ENCODE measurements around the gene OR2F2.

Gene OR2F2

GRCh38 chr7:143914938-143915652 is 19.9 kb upstream of the OR2F2 start:
- Histone ChIP-seq H3K27ac (ENCODE audit: low read depth, low read length) (no peak overlapping the region), H3K27me3 (ENCODE audit: insufficient read depth, low read length) (no peaks in the 10 kb centered on the region), H3K9me3 (ENCODE audit: insufficient read depth, low read depth, low read length) (no peaks in the 10 kb centered on the region), H3K4me1 (ENCODE audit: insufficient read depth, low read length) (no peaks in the 10 kb centered on the region), H3K9ac (ENCODE audit: low read depth, low read length) (no peak overlapping the region), H3K4me3 (ENCODE audit: low read length) (no peak overlapping the region), H3K36me3 (ENCODE audit: insufficient read depth, low read length) (no peaks in the 10 kb centered on the region)
- 87% methylated on average over 6 of the region's 7 CpGs for WGBS

- H3K9me3 ChIP-seq (ENCODE audit: insufficient read depth, low read depth, low read length) = no peaks in the 10 kb centered on the region
- H3K4me1 ChIP-seq (ENCODE audit: insufficient read depth, low read length) = no peaks in the 10 kb centered on the region
- H3K27me3 ChIP-seq (ENCODE audit: insufficient read depth, low read length) = no peaks in the 10 kb centered on the region
- 74% methylated on average over 1 of the region's 1 CpG for WGBS
- no peak overlapping the region for H3K27ac ChIP-seq (ENCODE audit: low read depth, low read length)
- H3K4me3 ChIP-seq (ENCODE audit: low read length) = no peak overlapping the region
- H3K36me3 ChIP-seq (ENCODE audit: insufficient read depth, low read length) = no peaks in the 10 kb centered on the region
- H3K9ac ChIP-seq (ENCODE audit: low read depth, low read length) = no peak overlapping the region
Observed at GRCh38 chr7:143924851-143925250, 10.2 kb upstream of the OR2F2 start.

GRCh38 chr7:143929224-143929920 is 5.7 kb upstream of the OR2F2 start:
- Histone ChIP-seq H3K9ac (ENCODE audit: low read depth, low read length) (no peak overlapping the region), H3K4me1 (ENCODE audit: insufficient read depth, low read length) (no peaks in the 10 kb centered on the region), H3K27ac (ENCODE audit: low read depth, low read length) (no peak overlapping the region), H3K36me3 (ENCODE audit: insufficient read depth, low read length) (no peaks in the 10 kb centered on the region), H3K27me3 (ENCODE audit: insufficient read depth, low read length) (no peaks in the 10 kb centered on the region), H3K9me3 (ENCODE audit: insufficient read depth, low read depth, low read length) (no peaks in the 10 kb centered on the region), H3K4me3 (ENCODE audit: low read length) (no peak overlapping the region)
- 92% methylated on average over 1 of the region's 1 CpG for WGBS

- H3K4me1 ChIP-seq (ENCODE audit: insufficient read depth, low read length) = no peaks in the 10 kb centered on the region
- no peaks in the 10 kb centered on the region for H3K36me3 ChIP-seq (ENCODE audit: insufficient read depth, low read length)
- no peak overlapping the region for H3K9ac ChIP-seq (ENCODE audit: low read depth, low read length)
- H3K27ac ChIP-seq (ENCODE audit: low read depth, low read length) = no peak overlapping the region
- H3K27me3 ChIP-seq (ENCODE audit: insufficient read depth, low read length) = no peaks in the 10 kb centered on the region
- no peaks in the 10 kb centered on the region for H3K9me3 ChIP-seq (ENCODE audit: insufficient read depth, low read depth, low read length)
- no peak overlapping the region for H3K4me3 ChIP-seq (ENCODE audit: low read length)
Observed at GRCh38 chr7:143931739-143932138, 3.3 kb upstream of the OR2F2 start.

- WGBS = 94% methylated on average over 3 of the region's 4 CpGs
- Histone ChIP-seq H3K36me3 (ENCODE audit: insufficient read depth, low read length) (no peaks in the 10 kb centered on the region), H3K9me3 (ENCODE audit: insufficient read depth, low read depth, low read length) (no peaks in the 10 kb centered on the region), H3K9ac (ENCODE audit: low read depth, low read length) (no peak overlapping the region), H3K27ac (ENCODE audit: low read depth, low read length) (no peak overlapping the region), H3K4me1 (ENCODE audit: insufficient read depth, low read length) (no peaks in the 10 kb centered on the region), H3K27me3 (ENCODE audit: insufficient read depth, low read length) (no peaks in the 10 kb centered on the region), H3K4me3 (ENCODE audit: low read length) (no peak overlapping the region)
Observed at GRCh38 chr7:143936087-143937009, 1.3 kb downstream of the OR2F2 start.

GRCh38 chr7:143938379-143939243 is 3.6 kb downstream of the OR2F2 start:
- no peaks in the 10 kb centered on the region for H3K4me1 ChIP-seq (ENCODE audit: insufficient read depth, low read length)
- H3K4me3 ChIP-seq (ENCODE audit: low read length) = no peak overlapping the region
- H3K36me3 ChIP-seq (ENCODE audit: insufficient read depth, low read length) = no peaks in the 10 kb centered on the region
- 92% methylated on average over 5 of the region's 5 CpGs for WGBS
- no peaks in the 10 kb centered on the region for H3K9me3 ChIP-seq (ENCODE audit: insufficient read depth, low read depth, low read length)
- H3K27me3 ChIP-seq (ENCODE audit: insufficient read depth, low read length) = no peaks in the 10 kb centered on the region
- no peak overlapping the region for H3K9ac ChIP-seq (ENCODE audit: low read depth, low read length)
- H3K27ac ChIP-seq (ENCODE audit: low read depth, low read length) = no peak overlapping the region

DNA sequence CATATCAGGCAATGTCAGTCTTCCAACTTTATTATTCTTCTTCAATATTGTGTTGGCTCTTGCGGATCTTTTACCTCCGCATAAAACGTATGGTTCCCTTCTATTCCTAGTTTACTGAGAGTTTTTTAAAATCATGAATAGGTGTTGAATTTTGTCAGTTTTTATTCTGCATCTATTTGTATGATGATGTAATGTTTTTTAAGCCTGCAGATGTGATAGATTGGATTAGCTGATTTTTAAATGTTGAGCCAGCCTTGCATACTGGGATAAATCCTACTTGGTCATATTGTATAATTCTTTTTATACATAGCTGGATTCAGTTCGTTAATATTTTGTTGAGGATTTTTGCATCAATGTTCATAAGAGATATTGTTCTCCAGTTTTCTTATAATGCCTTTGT is 10.4 kb downstream of the OR2F2 start:
- H3K27ac ChIP-seq (ENCODE audit: low read depth, low read length) = no peak overlapping the region
- no peak overlapping the region for H3K4me3 ChIP-seq (ENCODE audit: low read length)
- no peaks in the 10 kb centered on the region for H3K9me3 ChIP-seq (ENCODE audit: insufficient read depth, low read depth, low read length)
- no peaks in the 10 kb centered on the region for H3K4me1 ChIP-seq (ENCODE audit: insufficient read depth, low read length)
- no peak overlapping the region for H3K9ac ChIP-seq (ENCODE audit: low read depth, low read length)
- no peaks in the 10 kb centered on the region for H3K27me3 ChIP-seq (ENCODE audit: insufficient read depth, low read length)
- H3K36me3 ChIP-seq (ENCODE audit: insufficient read depth, low read length) = no peaks in the 10 kb centered on the region
- WGBS = 96% methylated on average over 4 of the region's 4 CpGs

- H3K4me3 ChIP-seq (ENCODE audit: low read length) = no peak overlapping the region
- no peak overlapping the region for H3K9ac ChIP-seq (ENCODE audit: low read depth, low read length)
- H3K9me3 ChIP-seq (ENCODE audit: insufficient read depth, low read depth, low read length) = no peaks in the 10 kb centered on the region
- no peak overlapping the region for H3K27ac ChIP-seq (ENCODE audit: low read depth, low read length)
- no peaks in the 10 kb centered on the region for H3K36me3 ChIP-seq (ENCODE audit: insufficient read depth, low read length)
- no peaks in the 10 kb centered on the region for H3K27me3 ChIP-seq (ENCODE audit: insufficient read depth, low read length)
- WGBS = 92% methylated on average over 1 of the region's 2 CpGs
- H3K4me1 ChIP-seq (ENCODE audit: insufficient read depth, low read length) = no peaks in the 10 kb centered on the region
Observed at GRCh38 chr7:143947111-143947510, 12.1 kb downstream of the OR2F2 start.

DNA sequence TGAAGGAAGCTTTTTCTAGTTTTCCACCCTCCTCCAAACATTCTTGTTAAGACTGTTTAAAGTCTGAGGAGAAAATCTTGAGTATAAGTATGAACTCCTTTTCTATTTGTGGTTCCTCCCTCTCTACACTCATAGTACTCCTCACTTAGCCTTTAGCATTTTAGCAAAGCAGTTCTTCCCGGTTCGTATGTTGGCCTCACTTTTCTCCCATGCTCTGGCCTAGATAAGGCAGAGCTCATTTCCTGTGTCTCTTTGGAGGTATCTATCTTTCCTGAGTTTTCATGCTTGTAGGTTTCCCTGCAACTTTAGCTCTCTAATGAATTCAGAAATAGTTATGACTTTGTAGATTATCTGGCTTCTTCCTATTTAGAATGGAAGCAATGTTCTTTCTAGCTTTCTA is 13.7 kb downstream of the OR2F2 start:
- Histone ChIP-seq H3K27me3 (ENCODE audit: insufficient read depth, low read length) (no peaks in the 10 kb centered on the region), H3K9ac (ENCODE audit: low read depth, low read length) (no peak overlapping the region), H3K4me1 (ENCODE audit: insufficient read depth, low read length) (no peaks in the 10 kb centered on the region), H3K36me3 (ENCODE audit: insufficient read depth, low read length) (no peaks in the 10 kb centered on the region), H3K9me3 (ENCODE audit: insufficient read depth, low read depth, low read length) (no peaks in the 10 kb centered on the region), H3K27ac (ENCODE audit: low read depth, low read length) (no peak overlapping the region), H3K4me3 (ENCODE audit: low read length) (no peak overlapping the region)
- WGBS = 85% methylated on average over 2 of the region's 2 CpGs

- Histone ChIP-seq H3K36me3 (ENCODE audit: insufficient read depth, low read length) (no peaks in the 10 kb centered on the region), H3K4me1 (ENCODE audit: insufficient read depth, low read length) (peaks cover 2% of the 10 kb centered on the region; the same call in 1 of the 2 replicates), H3K4me3 (ENCODE audit: low read length) (no peak overlapping the region), H3K27me3 (ENCODE audit: insufficient read depth, low read length) (no peaks in the 10 kb centered on the region), H3K9ac (ENCODE audit: low read depth, low read length) (no peak overlapping the region), H3K9me3 (ENCODE audit: insufficient read depth, low read depth, low read length) (no peaks in the 10 kb centered on the region), H3K27ac (ENCODE audit: low read depth, low read length) (no peak overlapping the region)
- 90% methylated on average over 2 of the region's 3 CpGs for WGBS
Observed at GRCh38 chr7:143953421-143953820, 18.4 kb downstream of the OR2F2 start.

Data from HUES64 (cell line).